ENCODE measurements around the gene MRPL4.

MRPL4 gene

GRCh38 chr19:10299545-10300458 is 47.8 kb downstream of the MRPL4 start:
- H3K4me3 ChIP-seq (replicated peaks in 1 of 2; ENCODE audit: low read depth in 2 of 2, low read length in 2 of 2), result no peak overlapping the region
- no peak for TF ChIP-seq CTCF (IDR thresholded peaks at IDR 0.05; ENCODE audit: low read depth, low read length)
- no peak for DNase-seq (ENCODE audit: low read depth in 2 of 2)

- TF ChIP-seq CTCF (IDR thresholded peaks at IDR 0.05; ENCODE audit: low read depth, low read length), result no peak
- H3K4me3 ChIP-seq (replicated peaks in 1 of 2; ENCODE audit: low read depth in 2 of 2, low read length in 2 of 2), result no peak overlapping the region
- DNase-seq (ENCODE audit: low read depth in 2 of 2), result no peak
Observed at GRCh38 chr19:10305139-10305806, 53.3 kb downstream of the MRPL4 start.

- no peak for DNase-seq (ENCODE audit: low read depth in 2 of 2)
- H3K4me3 ChIP-seq (replicated peaks in 1 of 2; ENCODE audit: low read depth in 2 of 2, low read length in 2 of 2), result no peak overlapping the region
- no peak for TF ChIP-seq CTCF (IDR thresholded peaks at IDR 0.05; ENCODE audit: low read depth, low read length)
Observed at GRCh38 chr19:10306327-10306726, 54.3 kb downstream of the MRPL4 start.

- H3K4me3 ChIP-seq (replicated peaks in 1 of 2; ENCODE audit: low read depth in 2 of 2, low read length in 2 of 2), result no peak within 1 kb of the TSS
- no peak for TF ChIP-seq CTCF (IDR thresholded peaks at IDR 0.05; ENCODE audit: low read depth, low read length)
- DNase-seq (ENCODE audit: low read depth in 2 of 2), result no peak
Observed at GRCh38 chr19:10309423-10309822, 57.4 kb downstream of the MRPL4 start, which contains the start of gene ZGLP1. Gene ZGLP1 (minus strand): TSS chr19:10309815.
